Right lung (tissue), 10 donors: Measurements from ENCODE around the gene STXBP5. TPM values are rescaled to one million over a fixed set of nuclear protein-coding genes. Genes with fewer than 3 reads are reported as not detected.

ENCODE experiments used
- DNase-seq, 2 donors: peaks; one replicate each; pipeline ENCODE4 v3.0.0-alpha.2; 2013
- long read RNA-seq, 8 donors: transcript quantifications; one replicate each; lab custom pipeline, GENCODE V29; 2026
- polyA plus RNA-seq, 5 donors: library from polyadenylated mRNA; unstranded; fragments of 120-200 nt; gene quantifications; one replicate each; pipeline versions ENCODE4 v1.2.1 to v1.2.3, GENCODE V29; 2013; ENCODE audit warnings: inconsistent platforms in 1 of 5, low replicate concordance in 1 of 5; ENCODE audit not compliant: insufficient read length in 5 of 5, insufficient read depth in 1 of 5

STXBP5 gene
- polyA plus RNA-seq = 10 to 100 TPM in 4 of 5 donors, 1 to 10 TPM in 1; 9.9 to 14.8 (median 14.4) TPM
- long read RNA-seq, donor 1, full-length matches to known transcripts = 1 of 1 reads
- long read RNA-seq, donor 1, partial matches to known transcripts = 0 of 1 reads
- long read RNA-seq, donor 1, other reads (novel, unspliced or antisense) = 0 of 1 reads
- long read RNA-seq, donor 2, partial matches to known transcripts = 7 of 7 reads
- long read RNA-seq, donor 2, other reads (novel, unspliced or antisense) = 0 of 7 reads
- long read RNA-seq, donor 3, full-length matches to known transcripts = 1 of 1 reads
- long read RNA-seq, donor 3, partial matches to known transcripts = 0 of 1 reads
- long read RNA-seq, donor 3, other reads (novel, unspliced or antisense) = 0 of 1 reads
- long read RNA-seq, donor 4 = 0 reads
- long read RNA-seq, donor 5, partial matches to known transcripts = 0 of 1 reads
- long read RNA-seq, donor 5, other reads (novel, unspliced or antisense) = 0 of 1 reads
- long read RNA-seq, donor 6, partial matches to known transcripts = 0 of 2 reads
- long read RNA-seq, donor 6, other reads (novel, unspliced or antisense) = 0 of 2 reads
- long read RNA-seq, donor 7, partial matches to known transcripts = 7 of 7 reads
- long read RNA-seq, donor 7, other reads (novel, unspliced or antisense) = 0 of 7 reads
- long read RNA-seq, donor 8 = 0 reads

DNA sequence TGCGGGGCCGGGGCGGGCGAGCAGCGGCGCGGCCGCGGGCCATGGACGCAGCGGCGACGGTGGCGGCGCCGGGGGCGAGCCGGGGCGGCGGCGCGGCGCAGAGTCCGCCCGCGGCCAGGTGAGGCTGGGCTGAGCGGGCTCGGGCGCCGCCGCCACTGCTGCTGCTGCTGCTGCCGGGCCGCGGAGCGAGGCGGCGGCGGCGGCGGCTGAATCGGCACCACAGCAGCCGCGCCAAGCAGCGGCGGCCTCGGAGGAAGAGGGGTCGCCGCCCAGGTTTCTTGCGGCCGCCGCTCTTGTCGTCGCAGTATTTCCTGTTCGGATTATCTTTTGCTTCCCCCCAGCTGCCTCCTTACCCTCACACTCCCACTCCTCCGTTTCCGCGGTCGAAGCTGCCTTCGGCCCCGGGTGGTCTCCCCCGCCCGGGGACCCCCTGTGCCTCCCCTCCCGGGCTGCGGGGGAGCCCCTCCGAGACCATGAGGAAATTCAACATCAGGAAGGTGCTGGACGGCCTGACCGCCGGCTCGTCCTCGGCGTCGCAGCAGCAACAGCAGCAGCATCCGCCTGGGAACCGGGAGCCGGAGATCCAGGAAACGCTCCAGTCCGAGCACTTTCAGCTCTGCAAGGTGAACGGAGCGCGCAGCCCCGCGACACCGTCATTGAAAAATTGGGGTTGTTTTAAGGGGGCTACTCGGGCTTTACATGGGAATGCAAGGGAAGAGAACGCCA lies at the start of gene STXBP5:
TSS of gene STXBP5 (plus strand) at position 358 of the 726 bp plus-strand sequence. CDS start at position 474, 116 bp downstream.
- peak; percentile 46 to 59 for DNase-seq

DNA sequence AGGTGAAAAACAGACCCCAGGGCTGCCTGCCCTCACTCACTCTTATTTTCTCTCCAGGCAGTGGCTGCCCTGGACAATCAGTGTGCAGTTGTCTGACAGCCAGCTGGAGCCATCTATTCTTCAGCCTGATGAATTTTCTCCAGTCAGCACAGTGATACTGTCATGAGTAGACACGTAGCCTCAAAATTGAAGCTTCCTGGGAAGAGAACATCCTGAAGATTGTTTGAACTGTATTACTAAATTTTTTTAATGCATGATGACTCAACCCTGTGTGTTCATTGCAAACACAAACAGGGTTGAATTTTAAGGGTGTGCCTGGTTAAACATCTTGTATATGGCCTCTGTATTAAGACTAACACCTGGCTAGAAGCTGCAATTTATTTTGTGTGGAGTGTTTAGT lies 49.8 kb upstream of the STXBP5 start:
- no peak for DNase-seq

DNA sequence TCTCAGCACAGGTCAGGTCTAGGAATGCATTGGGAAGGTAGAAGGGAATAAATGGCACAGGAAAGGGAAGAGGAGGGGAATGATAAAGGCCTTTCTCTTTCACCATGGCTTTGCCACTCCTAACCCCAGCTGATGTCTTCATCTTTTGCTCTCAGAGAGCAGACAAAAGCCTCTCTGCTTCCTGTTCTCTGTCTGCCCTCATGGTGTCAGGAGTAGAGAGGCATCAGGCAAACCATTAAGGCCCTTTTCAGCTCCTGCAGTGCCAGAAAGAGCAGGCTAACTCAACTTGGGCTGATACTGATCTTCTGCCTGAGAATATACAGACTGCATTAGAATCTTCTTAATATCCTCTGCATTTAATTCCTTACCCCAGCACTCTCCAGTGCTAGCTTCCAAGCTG lies 48.0 kb upstream of the STXBP5 start:
- DNase-seq = no peak

DNA sequence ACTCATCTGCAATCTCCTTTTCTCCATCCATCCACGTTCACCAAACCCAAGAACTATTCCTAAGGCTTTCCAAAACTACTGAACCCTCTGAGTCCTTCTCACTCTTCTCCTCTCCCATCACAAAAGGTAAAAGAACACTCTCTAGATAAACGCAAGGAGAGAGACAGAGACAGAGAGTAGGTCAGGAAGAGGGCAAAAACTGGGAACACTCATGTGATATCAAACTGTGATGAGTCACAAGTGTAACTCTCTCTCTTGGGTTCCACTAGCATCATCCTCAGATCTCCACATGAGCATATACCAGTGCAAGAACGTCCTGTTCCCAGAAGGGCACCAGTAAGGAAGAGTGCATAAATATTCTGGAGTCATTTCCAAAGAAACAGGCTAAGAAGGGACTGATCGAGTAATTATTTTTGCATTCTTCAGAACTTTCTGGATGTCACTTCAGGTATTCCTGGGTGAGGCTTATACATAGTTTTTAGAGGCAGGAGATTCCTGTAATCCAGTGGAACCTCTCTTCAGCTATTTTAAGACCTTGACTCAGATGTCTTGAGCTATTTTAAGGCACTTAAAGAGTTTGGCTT lies 47.3 kb upstream of the STXBP5 start:
- no peak for DNase-seq

DNA sequence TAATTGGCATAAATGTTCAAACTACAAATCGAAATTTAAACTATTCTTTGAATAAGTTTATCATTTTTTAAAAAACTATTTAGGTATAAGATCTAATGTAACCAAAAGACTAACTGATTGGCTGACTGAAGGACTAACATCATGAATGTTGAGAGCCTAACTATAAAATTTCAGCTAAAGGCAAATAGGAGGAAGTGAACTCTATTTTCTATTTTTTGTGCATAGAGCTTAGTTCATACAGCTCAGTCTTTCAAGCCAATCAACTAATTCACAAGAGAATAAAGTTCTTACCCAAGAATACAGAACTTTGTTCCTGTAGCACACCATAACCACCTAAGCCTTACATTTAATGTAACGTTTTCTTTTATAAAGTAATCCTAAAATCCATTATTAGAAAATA lies 46.3 kb upstream of the STXBP5 start:
- no peak for DNase-seq

DNA sequence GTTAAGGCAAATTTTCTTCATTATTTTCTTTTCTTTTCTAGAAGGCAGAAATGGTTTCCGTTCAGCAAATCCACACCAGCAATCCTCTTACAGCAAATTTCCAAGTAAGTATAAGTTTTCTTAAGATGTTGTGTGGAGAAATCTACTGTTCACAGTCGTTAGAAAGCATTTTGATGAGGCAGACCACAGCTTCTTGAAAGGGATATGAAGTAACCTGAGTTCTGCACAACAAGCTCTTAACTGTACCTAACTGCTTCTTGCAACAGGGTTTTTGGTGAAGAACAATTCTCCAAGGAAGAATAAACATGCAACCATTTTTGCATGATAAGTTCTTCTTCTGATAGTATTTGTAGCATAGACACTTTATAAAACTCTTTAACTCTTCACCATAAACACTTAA lies 45.3 kb upstream of the STXBP5 start:
- no peak for DNase-seq

DNA sequence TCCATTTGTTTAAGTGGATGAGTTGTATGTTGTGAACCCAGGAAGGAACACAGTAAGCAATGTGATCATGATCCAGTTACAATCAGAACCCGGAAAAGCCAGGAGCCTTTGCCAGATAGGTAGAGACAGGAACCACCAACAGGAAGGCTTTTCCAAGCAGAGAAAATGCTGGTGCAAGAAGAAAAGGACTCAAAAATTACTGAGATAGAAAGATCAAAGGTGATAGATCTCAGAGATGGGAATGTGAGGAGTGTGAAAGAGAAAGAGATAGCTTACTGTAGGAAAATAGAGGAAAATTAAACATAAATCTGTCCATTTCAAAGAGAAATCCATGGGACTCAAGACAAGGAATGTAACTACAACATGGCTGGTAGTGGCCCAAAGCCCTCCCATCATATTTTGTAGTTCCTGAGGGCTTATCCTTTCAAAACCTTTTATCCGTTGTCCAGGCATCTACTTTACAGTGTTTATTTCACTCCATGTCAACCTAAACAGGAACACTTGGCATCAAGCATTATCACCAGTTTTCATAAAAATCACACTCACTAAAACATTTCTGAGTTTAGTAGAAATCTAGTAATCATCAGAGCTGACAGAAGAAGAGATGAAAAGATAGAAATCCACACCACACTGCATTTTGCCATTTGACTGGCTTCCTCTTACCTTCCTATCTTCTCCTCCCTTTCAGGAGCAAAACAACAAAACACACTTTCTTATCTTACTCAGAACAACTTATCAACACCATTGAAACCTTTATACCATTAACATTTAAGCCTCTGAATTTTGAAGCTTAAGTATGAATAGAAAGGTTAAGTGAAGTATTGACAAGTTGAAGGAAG lies 44.5 kb upstream of the STXBP5 start:
- DNase-seq = no peak

DNA sequence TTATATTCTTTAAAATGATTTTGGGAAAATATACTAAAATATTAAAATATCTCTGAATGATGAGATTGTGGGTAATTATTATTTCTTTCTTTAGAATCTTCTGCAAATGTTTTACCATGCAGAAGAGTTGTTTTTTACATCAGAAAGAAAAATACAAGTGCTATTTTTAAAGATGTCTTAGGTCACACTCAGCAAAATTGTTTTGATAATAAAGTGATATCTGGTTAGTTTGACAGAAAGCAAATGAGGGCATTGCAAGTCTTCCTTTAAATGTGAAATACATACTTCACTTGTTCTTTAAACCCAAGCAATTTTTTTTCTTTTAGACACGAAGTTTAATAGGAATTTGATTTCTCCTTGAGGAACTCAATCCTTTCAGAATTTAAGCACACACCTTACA lies 43.6 kb upstream of the STXBP5 start:
- no peak for DNase-seq

DNA sequence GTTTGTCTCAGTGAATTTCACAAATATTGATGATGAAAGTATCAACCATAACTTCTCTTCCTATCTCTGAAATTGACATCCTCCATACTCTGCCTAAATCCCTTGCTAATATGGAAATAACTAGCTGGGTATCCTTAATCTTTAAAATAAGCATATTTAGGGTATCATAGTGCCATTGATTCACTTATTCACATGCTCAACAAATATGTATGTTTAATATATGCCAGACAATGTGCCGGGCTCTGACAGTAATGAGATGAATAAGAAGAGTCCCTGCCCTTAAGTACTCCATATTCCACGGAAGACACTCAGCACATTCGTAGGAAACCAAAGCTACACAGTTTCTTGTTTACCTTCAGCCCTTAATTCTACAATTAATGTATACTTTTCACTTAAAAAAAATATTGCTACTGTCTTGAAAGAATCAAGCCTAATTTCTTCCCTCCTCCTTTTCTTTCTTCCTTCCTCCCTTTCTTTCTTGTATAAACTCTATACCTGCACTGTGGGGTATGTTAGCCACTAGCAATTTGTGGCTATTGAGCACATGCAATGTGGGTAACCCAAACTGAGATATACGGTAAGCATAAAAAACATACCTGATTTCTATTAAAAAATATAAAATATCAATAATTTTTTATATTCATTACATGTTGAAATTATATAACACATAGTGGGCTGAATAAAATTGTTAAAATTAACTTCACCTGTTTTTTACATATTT lies 42.8 kb upstream of the STXBP5 start:
- DNase-seq = no peak

DNA sequence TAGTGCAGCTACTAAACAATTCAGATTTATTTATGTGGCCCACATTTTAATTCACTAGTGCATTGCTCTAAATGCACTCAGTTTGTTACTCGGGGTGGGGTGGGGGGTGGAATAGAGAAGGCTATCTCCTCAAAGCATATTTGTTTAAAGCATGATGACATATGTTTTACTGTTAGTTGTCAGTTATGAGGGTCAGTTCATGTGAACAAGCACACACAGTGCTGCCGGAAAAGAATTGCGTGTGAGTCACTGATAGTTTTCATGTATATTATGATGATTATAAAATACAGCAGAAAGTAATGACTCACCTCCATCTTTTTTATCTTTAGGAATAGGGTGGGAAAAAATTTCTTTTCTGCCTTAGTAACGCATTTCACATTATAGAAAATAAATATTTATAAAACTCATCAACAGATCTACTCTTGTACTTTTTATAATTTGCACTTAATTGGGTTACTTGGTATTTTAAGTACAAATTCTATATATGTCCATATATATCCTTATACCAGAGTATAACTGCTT lies 42.2 kb upstream of the STXBP5 start:
- DNase-seq = no peak

DNA sequence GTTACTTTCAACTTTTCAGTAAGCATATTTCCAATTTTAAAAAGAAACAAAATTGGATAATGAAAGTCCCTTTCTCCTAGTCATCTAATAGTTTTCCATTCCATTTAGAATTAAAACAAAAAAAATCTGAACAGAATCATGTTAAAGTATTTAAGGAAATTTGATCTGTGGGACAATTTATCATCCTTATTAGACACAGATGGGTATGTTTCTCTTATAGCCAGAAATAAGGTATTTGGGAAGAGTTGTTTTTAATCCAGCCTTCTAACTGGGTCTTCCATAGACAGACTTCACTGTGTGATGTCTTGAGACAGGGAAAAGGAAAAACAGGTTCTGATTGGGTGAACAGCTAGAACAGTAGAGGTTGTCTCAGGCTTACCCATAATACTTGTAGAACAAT lies 39.5 kb upstream of the STXBP5 start:
- DNase-seq = no peak

DNA sequence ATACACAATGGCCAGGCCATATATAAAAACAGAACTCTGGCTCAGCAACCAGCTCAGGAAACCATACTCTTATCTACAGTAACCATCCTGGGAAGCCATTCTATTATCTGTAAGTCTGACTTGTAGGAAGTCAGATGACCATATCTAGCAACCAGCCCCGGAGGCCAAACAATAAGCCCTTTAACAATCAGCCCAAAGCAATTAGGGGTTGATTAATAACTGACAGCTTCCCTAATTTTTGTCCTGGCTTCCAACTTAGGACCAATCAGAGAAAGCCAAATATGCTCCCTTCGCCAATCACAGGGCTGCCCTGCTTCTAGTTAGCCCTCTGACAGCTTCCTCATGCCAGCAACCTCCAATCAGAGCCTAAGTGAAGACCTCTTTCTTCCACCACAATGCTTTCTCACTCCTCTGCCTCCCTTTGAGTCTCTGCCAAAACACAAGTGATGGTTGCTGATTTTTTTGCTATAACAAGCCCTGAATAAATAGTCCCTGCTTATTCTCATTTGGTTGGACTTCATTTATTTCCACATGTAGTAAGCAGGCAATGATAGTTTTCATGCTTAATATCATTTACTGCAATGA lies 37.8 kb upstream of the STXBP5 start:
- DNase-seq = no peak

DNA sequence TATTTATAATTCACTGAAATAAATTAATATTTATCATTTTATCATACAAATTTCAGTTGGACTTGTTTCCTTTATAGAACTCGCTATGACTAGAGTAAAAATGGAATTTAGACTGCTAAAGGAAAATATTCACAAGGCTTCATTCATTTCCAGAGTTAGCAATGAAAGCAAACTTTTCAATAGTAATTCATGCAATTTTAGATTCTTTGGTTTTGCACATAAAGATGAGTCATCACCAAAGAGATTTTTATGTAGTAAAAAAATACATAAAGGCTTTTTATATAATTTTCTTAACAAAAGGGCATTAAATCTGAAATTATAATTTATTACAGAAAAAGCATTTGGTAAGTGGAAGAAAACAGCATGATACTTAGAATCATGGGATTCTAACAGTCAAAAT lies 37.2 kb upstream of the STXBP5 start:
- no peak for DNase-seq

DNA sequence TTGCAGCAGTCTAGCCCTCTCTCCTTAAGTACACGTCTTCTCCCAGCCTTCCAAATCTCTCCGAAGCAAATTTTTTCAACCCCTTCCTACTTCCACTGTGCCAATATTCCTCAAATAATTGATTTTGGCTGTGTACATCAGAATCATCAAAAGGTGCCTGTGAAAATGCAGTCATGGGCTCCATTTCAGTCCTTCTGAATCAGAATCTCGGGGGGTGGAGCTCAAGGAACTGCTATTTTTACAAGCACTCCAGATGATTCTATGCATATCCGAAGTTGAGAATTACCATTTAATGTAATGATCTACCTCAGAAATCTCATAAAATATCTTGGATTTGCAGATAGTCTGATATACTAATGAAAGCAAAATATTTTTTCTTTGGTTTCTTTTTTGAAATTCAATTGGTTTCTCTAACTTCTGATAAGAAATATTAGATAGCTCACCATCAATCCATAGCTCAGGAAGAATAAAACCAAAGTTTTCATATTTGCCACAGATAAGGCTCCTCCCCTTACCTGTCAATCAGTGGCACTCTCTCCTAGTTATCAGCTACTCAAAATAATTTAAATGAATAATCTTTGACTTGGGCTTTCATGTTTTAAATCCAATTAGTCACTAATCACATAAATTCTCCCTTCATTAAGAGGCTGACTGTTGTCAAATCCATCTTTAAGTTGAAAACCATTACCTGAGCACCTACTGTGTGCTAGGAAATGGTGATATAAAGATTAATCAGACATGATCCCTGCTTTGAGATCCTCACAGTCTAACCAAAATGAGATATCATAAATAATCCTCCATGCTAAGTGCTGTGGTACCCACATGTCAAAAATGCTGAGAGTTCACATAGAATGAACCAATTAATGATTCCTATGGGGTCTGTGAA lies 36.4 kb upstream of the STXBP5 start:
- DNase-seq = no peak

DNA sequence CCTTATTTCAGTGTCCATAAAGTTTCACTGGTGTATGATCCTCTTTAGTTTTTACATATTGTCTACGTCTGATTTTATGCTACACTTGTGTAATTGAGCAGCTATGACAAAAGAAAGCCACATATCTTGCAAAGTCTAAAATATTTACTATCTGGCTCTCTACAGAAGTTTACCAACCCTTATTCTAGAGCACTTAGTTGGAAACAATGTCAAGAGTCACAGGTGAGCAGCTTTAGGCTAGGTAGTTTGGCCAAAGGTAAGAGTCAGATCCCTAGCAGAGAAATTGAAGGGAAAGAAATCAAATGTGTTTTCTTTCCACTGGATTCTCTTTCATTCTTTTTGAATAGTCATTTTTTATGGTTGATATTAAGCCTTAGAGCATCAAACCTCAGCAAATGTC lies 34.7 kb upstream of the STXBP5 start:
- no peak for DNase-seq

DNA sequence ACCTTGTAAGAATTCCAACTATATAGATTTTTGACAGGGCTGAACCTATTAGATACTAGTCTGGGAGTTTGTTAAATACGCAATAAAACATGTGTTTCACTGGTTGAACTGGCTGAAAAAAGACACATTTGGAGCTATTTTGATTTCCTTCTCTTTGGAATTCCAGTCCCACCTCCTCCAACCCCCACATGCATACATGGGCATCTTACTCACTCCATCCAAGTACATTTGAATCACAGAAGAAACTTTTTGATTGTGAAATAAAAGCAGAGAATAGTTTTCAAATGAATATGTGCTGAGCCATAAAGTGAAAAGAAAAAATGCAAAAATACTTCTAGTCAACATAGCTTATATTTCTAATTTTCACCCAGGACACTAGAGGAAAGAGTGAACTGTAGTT lies 33.9 kb upstream of the STXBP5 start:
- no peak for DNase-seq

DNA sequence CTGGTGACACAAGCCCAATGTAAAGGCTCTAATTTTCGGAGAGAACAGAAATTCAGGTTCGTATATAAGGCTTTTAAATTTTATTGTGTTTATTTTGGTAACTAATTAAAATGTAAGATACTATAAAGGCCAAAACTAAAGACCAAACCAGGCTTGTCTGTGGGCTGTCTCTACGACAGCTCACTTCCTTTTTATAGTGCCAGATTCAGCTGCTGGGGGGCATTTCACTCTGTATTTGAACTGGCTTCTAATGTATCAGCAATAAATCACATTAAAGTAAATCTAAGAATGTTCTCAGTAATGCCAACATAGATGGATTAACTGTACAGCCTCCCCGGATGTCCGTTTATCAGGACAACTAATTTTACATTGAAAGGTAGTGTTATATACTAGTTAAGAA lies 31.1 kb upstream of the STXBP5 start:
- DNase-seq = no peak

DNA sequence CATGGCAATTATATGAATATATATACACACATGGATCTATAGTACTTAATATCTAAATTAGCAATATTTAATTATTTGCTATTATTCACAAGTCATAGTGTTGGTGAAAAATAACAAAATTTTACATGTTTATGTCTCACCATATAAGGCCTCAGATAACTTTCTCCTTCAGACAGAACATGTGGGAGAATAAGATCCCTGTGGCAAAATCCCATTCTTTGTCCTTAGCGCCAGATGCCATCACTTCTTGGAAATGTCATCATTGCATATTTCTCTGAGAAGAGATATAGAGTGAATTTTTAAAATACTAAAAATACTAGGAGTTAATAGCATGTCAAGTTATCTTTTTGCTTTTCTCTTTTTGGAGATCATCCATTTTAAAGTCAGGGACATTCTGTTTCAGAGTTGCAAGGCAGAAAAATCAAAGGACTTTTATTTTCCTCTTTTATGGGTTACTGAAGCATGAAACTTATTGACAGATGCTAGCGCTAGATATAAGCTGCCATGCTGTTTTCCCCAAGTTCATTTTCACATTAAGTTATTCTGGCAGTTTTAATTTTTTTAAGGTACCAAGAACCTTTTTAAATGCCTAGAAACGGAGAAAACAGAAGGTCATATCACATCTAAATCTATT lies 30.4 kb upstream of the STXBP5 start:
- DNase-seq = no peak
